Measurements from ENCODE around the gene GSX2. TPM values are rescaled to one million over a fixed set of nuclear protein-coding genes. Genes with fewer than 3 reads are reported as not detected.

GSX2 gene
- total RNA-seq, 1 donor from 2014 or later = 0.35 TPM

DNA sequence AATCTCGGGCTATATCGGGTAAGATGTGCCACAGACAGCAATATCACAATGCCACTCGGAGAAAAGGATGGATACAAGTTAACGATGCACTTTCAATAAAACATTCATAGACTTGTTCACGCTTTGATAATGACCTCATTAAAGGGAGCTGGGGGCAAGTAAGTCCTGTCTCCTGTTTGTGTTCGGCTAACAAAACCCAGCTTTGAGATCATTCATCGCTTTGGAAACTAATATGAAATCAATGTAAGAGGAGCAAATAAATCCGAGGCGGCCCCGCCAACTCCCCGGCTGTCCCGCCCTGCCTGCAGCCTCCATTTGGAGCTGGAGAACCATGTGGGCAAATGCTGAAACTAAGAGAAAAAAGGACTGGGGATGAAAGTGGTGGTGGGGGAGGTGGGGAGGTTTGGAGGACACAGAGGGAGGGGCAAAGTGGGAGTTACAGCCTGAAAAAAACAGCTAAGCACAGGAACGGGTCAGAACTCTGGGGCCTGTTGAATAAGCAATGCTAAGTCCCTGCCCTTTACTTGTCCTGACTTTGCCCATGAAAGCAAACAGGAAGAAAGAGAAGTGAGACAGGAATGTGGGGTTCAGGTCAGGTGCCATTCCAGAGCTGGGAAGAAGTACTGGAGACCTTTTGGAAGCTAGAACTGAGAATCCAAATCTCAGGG lies 3.5 kb upstream of the GSX2 start:
- no peaks in the 10 kb centered on the region for H3K36me3 Mint-ChIP-seq (ENCODE audit: unreplicated experiment)

GRCh38 chr4:54097152-54097551 lies 2.8 kb upstream of the GSX2 start:
- Mint-ChIP-seq H3K4me1 (ENCODE audit: unreplicated experiment) (peaks cover 15% of the 10 kb centered on the region), H3K9me3 (ENCODE audit: unreplicated experiment) (no peaks in the 10 kb centered on the region), H3K27me3 (ENCODE audit: unreplicated experiment) (peaks cover 30% of the 10 kb centered on the region), H3K4me3 (ENCODE audit: unreplicated experiment) (no peak overlapping the region), H3K36me3 (ENCODE audit: unreplicated experiment) (no peaks in the 10 kb centered on the region), H3K27ac (ENCODE audit: unreplicated experiment) (no peak overlapping the region)
- DNase-seq (ENCODE audit: extremely low spot score, unreplicated experiment) = no peak
- TF ChIP-seq, protein P1, sequence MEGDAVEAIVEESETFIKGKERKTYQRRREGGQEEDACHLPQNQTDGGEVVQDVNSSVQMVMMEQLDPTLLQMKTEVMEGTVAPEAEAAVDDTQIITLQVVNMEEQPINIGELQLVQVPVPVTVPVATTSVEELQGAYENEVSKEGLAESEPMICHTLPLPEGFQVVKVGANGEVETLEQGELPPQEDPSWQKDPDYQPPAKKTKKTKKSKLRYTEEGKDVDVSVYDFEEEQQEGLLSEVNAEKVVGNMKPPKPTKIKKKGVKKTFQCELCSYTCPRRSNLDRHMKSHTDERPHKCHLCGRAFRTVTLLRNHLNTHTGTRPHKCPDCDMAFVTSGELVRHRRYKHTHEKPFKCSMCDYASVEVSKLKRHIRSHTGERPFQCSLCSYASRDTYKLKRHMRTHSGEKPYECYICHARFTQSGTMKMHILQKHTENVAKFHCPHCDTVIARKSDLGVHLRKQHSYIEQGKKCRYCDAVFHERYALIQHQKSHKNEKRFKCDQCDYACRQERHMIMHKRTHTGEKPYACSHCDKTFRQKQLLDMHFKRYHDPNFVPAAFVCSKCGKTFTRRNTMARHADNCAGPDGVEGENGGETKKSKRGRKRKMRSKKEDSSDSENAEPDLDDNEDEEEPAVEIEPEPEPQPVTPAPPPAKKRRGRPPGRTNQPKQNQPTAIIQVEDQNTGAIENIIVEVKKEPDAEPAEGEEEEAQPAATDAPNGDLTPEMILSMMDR (IDR thresholded peaks at IDR 0.05) = no peak

More for the DNA sequence above, 3.5 kb upstream of the GSX2 start:
- Mint-ChIP-seq H3K4me1 (ENCODE audit: unreplicated experiment) (peaks cover 17% of the 10 kb centered on the region), H3K4me3 (ENCODE audit: unreplicated experiment) (no peak overlapping the region), H3K27ac (ENCODE audit: unreplicated experiment) (no peak overlapping the region), H3K9me3 (ENCODE audit: unreplicated experiment) (no peaks in the 10 kb centered on the region), H3K27me3 (ENCODE audit: unreplicated experiment) (peaks cover 23% of the 10 kb centered on the region)
- TF ChIP-seq, protein P1 (IDR thresholded peaks at IDR 0.05) = no peak
- no peak for DNase-seq (ENCODE audit: extremely low spot score, unreplicated experiment)

DNA sequence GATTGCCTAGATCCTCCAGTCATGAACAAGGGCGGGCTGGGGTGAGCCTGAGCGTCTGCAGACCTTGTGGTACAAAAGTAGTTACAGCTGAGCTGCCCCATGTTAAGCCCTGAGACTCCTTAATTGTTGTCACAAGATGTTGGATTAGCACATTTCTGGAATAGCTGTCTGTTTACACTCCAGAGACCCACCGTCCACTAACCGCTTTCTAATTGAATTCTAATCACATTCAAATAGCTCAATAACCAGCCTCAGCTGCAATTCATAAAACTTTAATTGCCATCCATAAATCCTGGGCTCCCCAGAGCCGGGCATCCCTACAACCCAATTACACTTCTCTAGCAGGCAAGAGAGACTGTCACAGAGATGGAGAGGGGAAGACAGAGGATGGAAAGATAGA lies 1.6 kb upstream of the GSX2 start:
- no peak for DNase-seq (ENCODE audit: extremely low spot score, unreplicated experiment)
- no peak overlapping the region for H3K27ac Mint-ChIP-seq (ENCODE audit: unreplicated experiment)
- H3K36me3 Mint-ChIP-seq (ENCODE audit: unreplicated experiment) = no peaks in the 10 kb centered on the region
- no peaks in the 10 kb centered on the region for H3K9me3 Mint-ChIP-seq (ENCODE audit: unreplicated experiment)
- H3K27me3 Mint-ChIP-seq (ENCODE audit: unreplicated experiment) = peaks cover 40% of the 10 kb centered on the region
- no peak overlapping the region for H3K4me3 Mint-ChIP-seq (ENCODE audit: unreplicated experiment)
- peaks cover 15% of the 10 kb centered on the region for H3K4me1 Mint-ChIP-seq (ENCODE audit: unreplicated experiment)
- TF ChIP-seq, protein P1 (IDR thresholded peaks at IDR 0.05) = no peak

- Mint-ChIP-seq H3K27me3 (ENCODE audit: unreplicated experiment) (peaks cover 40% of the 10 kb centered on the region), H3K27ac (ENCODE audit: unreplicated experiment) (no peak overlapping the region)
Measured at GRCh38 chr4:54099287-54099747, 646 bp upstream of the GSX2 start.

DNA sequence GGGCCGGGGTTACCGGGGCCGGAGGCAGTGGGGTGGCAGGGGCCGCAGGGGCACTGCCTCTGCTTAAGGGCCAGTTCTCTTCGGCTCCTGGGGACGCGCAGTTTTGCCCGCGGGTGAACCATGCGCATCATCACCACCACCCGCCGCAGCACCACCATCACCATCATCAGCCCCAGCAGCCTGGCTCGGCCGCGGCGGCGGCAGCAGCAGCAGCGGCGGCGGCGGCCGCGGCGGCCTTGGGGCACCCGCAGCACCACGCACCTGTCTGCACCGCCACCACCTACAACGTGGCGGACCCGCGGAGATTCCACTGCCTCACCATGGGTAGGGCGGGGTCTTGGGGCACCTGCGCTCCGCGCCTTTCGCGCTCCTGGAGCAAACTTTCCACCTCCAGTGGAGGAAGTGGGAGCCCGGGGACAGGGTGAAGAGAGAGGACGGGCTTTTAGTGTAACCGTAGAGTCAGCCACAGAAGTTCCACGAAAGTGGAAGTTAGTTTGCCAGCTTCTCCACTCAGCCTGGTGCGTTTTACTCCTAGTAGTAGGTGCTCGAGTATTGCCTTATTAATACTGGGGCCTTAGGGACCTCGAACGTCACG lies 729 bp downstream of the GSX2 start:
- Mint-ChIP-seq H3K27me3 (ENCODE audit: unreplicated experiment) (peaks cover 40% of the 10 kb centered on the region), H3K4me3 (ENCODE audit: unreplicated experiment) (peak overlapping the region; percentile 71)
- no peak for DNase-seq (ENCODE audit: extremely low spot score, unreplicated experiment)

More at GRCh38 chr4:54099287-54099747, 646 bp upstream of the GSX2 start:
- H3K4me3 Mint-ChIP-seq (ENCODE audit: unreplicated experiment) = peak overlapping the region; percentile 71
- TF ChIP-seq, protein P1 (IDR thresholded peaks at IDR 0.05) = no peak
- H3K9me3 Mint-ChIP-seq (ENCODE audit: unreplicated experiment) = no peaks in the 10 kb centered on the region
- H3K4me1 Mint-ChIP-seq (ENCODE audit: unreplicated experiment) = peaks cover 15% of the 10 kb centered on the region
- H3K36me3 Mint-ChIP-seq (ENCODE audit: unreplicated experiment) = no peaks in the 10 kb centered on the region
- DNase-seq (ENCODE audit: extremely low spot score, unreplicated experiment) = no peak

More for the DNA sequence above, 729 bp downstream of the GSX2 start:
- Mint-ChIP-seq H3K36me3 (ENCODE audit: unreplicated experiment) (no peaks in the 10 kb centered on the region), H3K9me3 (ENCODE audit: unreplicated experiment) (no peaks in the 10 kb centered on the region), H3K27ac (ENCODE audit: unreplicated experiment) (no peak overlapping the region), H3K4me1 (ENCODE audit: unreplicated experiment) (peaks cover 15% of the 10 kb centered on the region)
- TF ChIP-seq, protein P1 (IDR thresholded peaks at IDR 0.05) = no peak
